GM12872 (cell line): ENCODE measurements around the gene STK32A.

Experiments used
- TF ChIP-seq, protein P1 (sequence below): IDR thresholded peaks from 3 replicates; pipeline ENCODE4 v1.5.1; 2011; ENCODE audit warnings: low read depth, mild to moderate bottlenecking, low read length, moderate library complexity; ENCODE audit not compliant: insufficient read depth

The STK32A gene

DNA sequence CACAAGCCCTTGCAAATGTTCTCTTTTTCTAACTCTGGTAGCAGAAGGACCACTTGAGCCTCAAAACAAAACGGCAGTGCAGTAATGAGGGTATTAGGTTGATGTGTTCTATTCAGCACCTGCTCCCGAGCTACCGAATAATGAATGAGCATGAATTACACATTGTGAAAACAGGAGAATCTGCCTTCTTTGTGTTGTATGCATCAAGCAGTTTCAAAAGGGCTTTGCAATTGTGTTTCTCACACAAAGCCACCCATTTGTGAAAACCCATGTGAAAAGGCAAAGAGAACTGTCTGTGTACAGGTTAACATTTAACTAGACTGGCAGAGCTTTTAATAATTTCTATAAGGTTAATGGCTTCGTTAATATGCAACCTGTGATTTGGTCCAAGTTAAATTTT is 97.8 kb downstream of the STK32A start:
- TF ChIP-seq, protein P1, sequence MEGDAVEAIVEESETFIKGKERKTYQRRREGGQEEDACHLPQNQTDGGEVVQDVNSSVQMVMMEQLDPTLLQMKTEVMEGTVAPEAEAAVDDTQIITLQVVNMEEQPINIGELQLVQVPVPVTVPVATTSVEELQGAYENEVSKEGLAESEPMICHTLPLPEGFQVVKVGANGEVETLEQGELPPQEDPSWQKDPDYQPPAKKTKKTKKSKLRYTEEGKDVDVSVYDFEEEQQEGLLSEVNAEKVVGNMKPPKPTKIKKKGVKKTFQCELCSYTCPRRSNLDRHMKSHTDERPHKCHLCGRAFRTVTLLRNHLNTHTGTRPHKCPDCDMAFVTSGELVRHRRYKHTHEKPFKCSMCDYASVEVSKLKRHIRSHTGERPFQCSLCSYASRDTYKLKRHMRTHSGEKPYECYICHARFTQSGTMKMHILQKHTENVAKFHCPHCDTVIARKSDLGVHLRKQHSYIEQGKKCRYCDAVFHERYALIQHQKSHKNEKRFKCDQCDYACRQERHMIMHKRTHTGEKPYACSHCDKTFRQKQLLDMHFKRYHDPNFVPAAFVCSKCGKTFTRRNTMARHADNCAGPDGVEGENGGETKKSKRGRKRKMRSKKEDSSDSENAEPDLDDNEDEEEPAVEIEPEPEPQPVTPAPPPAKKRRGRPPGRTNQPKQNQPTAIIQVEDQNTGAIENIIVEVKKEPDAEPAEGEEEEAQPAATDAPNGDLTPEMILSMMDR = no peak

DNA sequence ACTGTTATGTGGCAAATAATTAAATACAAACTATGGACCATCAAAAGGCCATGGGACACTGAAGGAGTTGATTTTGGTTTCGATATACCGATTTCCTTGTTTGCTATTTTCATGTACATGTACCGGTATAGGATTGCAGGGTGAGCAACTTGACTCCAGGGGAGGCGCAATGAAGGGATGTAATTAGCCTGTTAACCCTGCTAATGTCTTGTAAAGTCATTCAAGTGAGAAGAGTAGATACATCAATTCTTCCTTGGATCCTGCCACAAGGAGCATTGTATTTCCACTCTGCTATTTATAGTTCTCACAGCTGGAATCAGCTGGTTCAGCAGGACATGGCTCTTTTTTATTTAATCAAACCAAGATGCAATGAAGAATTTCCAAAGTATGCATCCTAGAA is 102.0 kb downstream of the STK32A start:
- TF ChIP-seq, protein P1 = no peak

DNA sequence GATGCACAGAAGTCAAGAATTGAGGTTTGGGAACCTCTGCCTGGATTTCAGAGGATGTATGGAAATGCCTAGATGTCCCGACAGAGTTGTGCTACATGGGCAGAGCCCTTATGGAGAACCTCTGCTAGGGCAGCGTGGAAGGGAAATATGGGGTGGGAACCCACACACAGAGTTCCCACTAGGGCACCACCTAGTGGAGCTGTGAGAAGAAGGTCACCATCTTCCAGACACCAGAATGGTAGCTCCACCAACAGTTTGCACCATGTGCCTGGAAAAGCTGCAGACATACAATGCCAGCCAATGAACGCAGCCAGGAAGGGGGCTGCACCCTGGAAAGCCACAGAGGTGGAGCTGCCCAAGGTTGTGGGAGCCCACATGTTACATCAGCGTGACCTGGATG is 104.5 kb downstream of the STK32A start:
- TF ChIP-seq, protein P1 = peak; percentile 33; the same call in 2 of the 3 replicates

DNA sequence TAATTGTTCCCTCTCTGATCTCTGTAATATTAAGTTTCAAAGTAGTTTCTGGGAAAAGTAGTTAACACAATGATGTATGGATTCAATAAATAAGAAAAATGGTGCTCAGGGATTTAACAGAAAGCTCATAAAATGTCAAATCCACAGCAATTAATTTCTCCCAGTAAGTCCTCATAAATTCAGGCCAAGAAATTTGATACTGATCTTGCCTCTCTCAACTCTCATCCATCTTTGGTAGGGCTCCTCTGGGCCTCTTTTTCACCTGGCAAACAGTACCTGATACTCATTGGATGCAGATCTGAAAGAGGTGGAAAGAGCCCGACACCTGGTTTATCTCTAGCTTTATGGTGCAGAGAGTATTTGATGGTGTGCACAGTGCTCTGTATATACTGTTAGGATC is 106.1 kb downstream of the STK32A start:
- TF ChIP-seq, protein P1 = no peak

DNA sequence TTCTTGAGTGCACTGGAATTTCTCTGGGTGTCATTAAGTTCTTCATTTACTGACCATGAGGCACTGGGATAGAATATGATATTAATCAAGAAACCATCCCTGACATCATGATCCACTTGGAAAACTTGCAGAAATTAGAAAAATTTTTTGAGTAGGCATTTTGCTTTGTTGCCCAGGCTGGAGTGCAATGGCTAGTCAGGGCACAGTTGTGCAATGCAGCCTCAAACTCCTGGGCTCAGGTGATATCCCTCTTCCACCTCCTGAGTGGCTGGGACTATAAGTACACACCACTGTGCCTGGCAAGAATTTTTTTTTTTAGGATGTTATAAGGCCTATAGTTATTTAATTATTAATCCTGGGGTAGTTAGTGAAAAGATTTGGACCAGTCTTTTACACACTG is 106.5 kb downstream of the STK32A start:
- TF ChIP-seq, protein P1 = no peak

DNA sequence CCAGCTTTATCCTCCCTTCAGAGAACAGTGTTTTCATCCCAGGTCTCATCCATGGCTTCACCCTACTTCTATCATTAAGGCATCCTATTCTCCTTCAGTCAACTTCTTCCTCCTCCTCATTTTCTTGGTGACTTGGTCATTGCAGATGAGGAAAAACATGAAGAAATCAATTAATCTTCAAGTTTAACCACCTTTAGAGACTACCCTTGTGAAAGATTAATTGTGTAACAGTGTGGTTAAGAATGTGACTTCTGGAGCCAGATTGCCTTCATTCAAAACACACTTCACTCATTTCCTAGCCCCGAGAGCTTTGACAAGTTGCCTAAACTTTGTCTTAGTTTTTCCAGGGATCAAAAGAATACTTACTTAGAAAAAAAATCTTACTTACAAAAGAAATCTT is 110.0 kb downstream of the STK32A start:
- TF ChIP-seq, protein P1 = no peak

DNA sequence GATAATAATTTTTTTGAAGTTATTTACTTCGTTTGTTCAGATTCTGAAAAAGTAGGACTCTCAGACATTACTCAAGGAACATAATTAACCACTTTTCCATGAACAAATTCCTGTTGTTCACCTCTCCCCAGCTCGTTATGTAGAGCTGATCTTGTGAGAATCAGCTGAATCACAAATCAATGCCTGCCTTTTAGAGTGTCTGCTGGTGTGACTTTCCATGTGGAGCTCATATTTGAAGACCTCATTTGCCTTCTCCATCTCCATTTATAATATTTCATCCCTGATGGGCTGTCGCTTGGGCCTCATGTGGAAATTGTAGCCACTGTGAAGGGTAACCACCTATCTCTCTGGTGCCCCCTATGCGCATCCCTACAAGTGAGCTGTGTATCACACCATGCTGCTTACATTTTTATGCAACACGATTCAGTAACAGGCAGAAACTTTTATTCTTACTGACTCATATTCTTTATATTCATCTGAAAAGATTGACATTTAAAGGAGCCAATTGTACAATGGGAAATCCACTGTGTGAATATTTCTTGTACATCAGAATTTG is 111.3 kb downstream of the STK32A start:
- TF ChIP-seq, protein P1 = no peak
